ENCODE measurements around the gene CCDC185. TPM values are rescaled to one million over a fixed set of nuclear protein-coding genes. Genes with fewer than 3 reads are reported as not detected.

The CCDC185 gene
- total RNA-seq, 6 experiments from 2014 or later = not detected

GRCh38 chr1:223405507-223405906 lies 12.3 kb downstream of the CCDC185 start:
- DNase-seq = no peak
- TF ChIP-seq, protein P1, sequence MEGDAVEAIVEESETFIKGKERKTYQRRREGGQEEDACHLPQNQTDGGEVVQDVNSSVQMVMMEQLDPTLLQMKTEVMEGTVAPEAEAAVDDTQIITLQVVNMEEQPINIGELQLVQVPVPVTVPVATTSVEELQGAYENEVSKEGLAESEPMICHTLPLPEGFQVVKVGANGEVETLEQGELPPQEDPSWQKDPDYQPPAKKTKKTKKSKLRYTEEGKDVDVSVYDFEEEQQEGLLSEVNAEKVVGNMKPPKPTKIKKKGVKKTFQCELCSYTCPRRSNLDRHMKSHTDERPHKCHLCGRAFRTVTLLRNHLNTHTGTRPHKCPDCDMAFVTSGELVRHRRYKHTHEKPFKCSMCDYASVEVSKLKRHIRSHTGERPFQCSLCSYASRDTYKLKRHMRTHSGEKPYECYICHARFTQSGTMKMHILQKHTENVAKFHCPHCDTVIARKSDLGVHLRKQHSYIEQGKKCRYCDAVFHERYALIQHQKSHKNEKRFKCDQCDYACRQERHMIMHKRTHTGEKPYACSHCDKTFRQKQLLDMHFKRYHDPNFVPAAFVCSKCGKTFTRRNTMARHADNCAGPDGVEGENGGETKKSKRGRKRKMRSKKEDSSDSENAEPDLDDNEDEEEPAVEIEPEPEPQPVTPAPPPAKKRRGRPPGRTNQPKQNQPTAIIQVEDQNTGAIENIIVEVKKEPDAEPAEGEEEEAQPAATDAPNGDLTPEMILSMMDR (IDR thresholded peaks at IDR 0.05) = no peak
- Mint-ChIP-seq H3K27ac (no peak overlapping the region), H3K9me3 (no peaks in the 10 kb centered on the region), H3K4me1 (ENCODE audit: low read depth) (peaks cover 33% of the 10 kb centered on the region), H3K4me3 (no peak overlapping the region), H3K36me3 (ENCODE audit: low read depth) (peaks cover 8% of the 10 kb centered on the region; the same call in 1 of the 2 replicates), H3K27me3 (ENCODE audit: insufficient read depth) (peaks cover 1% of the 10 kb centered on the region; the same call in 1 of the 2 replicates)

GRCh38 chr1:223410036-223410435 lies 16.8 kb downstream of the CCDC185 start:
- H3K27me3 Mint-ChIP-seq (ENCODE audit: insufficient read depth) = no peaks in the 10 kb centered on the region; the same call in 1 of the 2 replicates
- no peak for DNase-seq
- H3K27ac Mint-ChIP-seq = no peak overlapping the region
- no peaks in the 10 kb centered on the region for H3K9me3 Mint-ChIP-seq
- TF ChIP-seq, protein P1 (IDR thresholded peaks at IDR 0.05) = no peak
- peaks cover 33% of the 10 kb centered on the region for H3K4me1 Mint-ChIP-seq (ENCODE audit: low read depth)
- no peak overlapping the region for H3K4me3 Mint-ChIP-seq
- H3K36me3 Mint-ChIP-seq (ENCODE audit: low read depth) = peaks cover 8% of the 10 kb centered on the region; the same call in 1 of the 2 replicates

DNA sequence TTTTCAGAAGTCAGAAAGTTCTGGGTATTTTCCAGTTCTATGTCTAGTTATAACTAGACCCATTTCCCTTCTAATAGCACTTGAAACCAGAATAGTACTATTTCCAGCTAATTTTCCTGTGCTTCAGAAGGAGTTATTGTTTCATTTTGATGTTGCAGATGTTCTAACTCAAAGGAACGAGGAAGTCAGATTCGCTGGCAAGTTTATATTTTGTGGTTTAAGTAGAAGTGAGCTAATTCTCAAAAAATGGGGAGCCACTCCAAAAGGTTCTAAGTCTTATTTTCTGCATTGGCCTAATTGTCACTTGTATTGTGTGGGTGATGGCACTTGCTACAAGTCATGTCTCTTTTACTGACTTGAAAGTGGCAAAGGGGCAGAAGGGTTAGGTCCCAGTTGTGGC lies 18.1 kb downstream of the CCDC185 start:
- Mint-ChIP-seq H3K27ac (peak overlapping the region; percentile 40; the same call in 1 of the 2 replicates), H3K4me1 (ENCODE audit: low read depth) (peaks cover 33% of the 10 kb centered on the region), H3K4me3 (peak overlapping the region; percentile 55), H3K36me3 (ENCODE audit: low read depth) (peaks cover 4% of the 10 kb centered on the region; the same call in 1 of the 2 replicates), H3K9me3 (no peaks in the 10 kb centered on the region), H3K27me3 (ENCODE audit: insufficient read depth) (no peaks in the 10 kb centered on the region; the same call in 1 of the 2 replicates)
- peak; percentile 67 for DNase-seq
- TF ChIP-seq, protein P1 (IDR thresholded peaks at IDR 0.05) = no peak

DNA sequence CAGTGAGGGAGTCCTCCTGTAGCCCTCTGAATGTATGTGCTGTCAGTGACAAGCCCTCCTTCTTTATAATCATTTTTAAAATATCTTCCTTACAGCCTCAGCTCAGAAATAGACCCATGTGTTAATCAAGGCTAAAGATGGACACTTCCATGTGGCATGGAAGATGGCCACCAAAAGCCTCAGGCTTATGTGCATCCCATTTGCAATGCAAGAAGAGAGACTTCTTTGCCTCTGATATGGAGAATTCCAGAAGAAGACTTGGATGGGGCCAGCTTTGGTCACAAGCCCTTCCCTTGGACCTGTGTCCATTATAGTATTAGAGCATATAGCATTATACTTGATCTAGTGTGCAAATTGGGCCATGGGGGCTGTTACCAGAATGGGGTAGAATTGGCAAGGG lies 18.5 kb downstream of the CCDC185 start:
- no peak overlapping the region for H3K27ac Mint-ChIP-seq
- no peak overlapping the region; the same call in 1 of the 2 replicates for H3K4me3 Mint-ChIP-seq
- TF ChIP-seq, protein P1 (IDR thresholded peaks at IDR 0.05) = no peak
- peaks cover 33% of the 10 kb centered on the region for H3K4me1 Mint-ChIP-seq (ENCODE audit: low read depth)
- H3K27me3 Mint-ChIP-seq (ENCODE audit: insufficient read depth) = no peaks in the 10 kb centered on the region; the same call in 1 of the 2 replicates
- H3K36me3 Mint-ChIP-seq (ENCODE audit: low read depth) = no peaks in the 10 kb centered on the region; the same call in 1 of the 2 replicates
- no peaks in the 10 kb centered on the region for H3K9me3 Mint-ChIP-seq
- no peak for DNase-seq

DNA sequence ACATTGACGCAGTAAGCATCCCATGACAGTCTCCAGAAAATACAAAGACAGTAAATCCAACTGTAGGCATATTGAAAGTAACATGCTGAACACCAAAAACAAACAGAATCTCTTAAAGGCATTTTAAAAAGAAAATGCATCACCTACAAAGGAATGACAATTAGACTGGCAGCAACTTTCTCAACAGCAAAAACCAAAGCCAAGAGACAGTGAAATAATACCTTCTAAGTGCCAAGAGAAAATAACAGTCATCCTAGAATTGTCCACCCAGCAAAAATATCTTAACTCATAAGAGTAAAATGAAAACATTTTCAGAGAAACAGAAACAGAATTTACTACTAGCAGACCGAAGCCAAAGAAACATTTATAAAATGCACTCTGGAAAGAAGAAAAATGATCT lies 20.0 kb downstream of the CCDC185 start:
- Mint-ChIP-seq H3K36me3 (ENCODE audit: low read depth) (no peaks in the 10 kb centered on the region), H3K4me1 (ENCODE audit: low read depth) (peaks cover 33% of the 10 kb centered on the region), H3K4me3 (no peak overlapping the region), H3K9me3 (no peaks in the 10 kb centered on the region), H3K27ac (no peak overlapping the region), H3K27me3 (ENCODE audit: insufficient read depth) (peaks cover 6% of the 10 kb centered on the region)
- TF ChIP-seq, protein P1 (IDR thresholded peaks at IDR 0.05) = no peak
- no peak for DNase-seq
